Stimulated activated CD4-positive, alpha-beta T cell treated with anti-CD3 and anti-CD28 coated beads, Interleukin-4, amount 100 ng/mL, for 24 hours (primary cell): ENCODE measurements around the gene VEGFD.
"Not testable (repeated sequence)": the region's sequence is repeated elsewhere in the genome, so short reads cannot be mapped to it uniquely, and the experiment has no call there.

Experiments
- DNase-seq: peaks from one replicate; pipeline ENCODE4 v3.0.0-alpha.2; 2020

The VEGFD gene

DNA sequence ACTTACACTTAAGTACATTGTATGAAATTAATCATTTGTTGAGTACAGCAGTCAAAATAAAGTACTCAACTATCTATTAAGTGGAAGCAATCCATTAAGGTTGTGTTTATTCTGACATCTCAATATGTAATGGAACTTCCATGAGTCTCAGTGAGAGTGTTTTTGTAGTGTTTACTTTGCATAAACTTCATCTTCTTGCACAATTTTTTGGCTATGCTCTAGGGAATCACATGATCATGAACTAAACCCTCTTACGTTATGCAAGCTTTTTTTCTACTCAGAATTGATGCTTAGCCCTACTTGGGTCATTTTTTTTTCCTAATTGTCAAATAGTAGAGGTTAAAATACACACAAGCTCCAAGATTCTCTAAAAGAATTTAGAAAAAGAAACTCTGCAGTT lies 27.8 kb downstream of the VEGFD start:
- no peak for DNase-seq

- no peak for DNase-seq
These were observed 33.8 kb downstream of the VEGFD start for GRCh38 chrX:15350329-15350996.

GRCh38 chrX:15349046-15349445 lies 35.2 kb downstream of the VEGFD start:
- peak; percentile 6 for DNase-seq

- DNase-seq: no peak
These were observed 38.2 kb downstream of the VEGFD start for GRCh38 chrX:15345976-15346375.

- no peak for DNase-seq
These were observed 40.1 kb downstream of the VEGFD start for GRCh38 chrX:15344106-15344505.

- DNase-seq: no peak
These were observed 41.1 kb downstream of the VEGFD start for GRCh38 chrX:15343075-15343476.

DNA sequence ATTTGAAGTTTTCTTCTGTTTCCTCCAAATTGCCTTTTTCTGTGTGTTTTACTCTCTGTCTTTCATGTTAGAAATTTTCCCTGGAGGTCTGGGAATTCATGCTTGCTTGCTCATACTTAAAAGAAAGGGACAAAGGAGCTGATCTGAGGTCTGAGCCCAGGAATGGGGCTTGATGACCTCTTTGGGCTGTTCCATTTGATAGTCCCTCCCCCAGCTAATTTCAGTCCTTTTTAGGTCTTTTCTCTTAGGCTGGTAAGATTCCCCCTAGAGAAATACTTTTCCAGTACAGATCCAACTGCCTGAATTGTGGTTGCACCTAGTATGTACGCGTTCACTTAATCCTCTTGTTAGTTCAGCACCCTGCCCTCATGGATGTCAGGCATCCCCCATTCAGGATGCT lies 43.3 kb downstream of the VEGFD start:
- DNase-seq: no peak

GRCh38 chrX:15336023-15336413 lies 48.2 kb downstream of the VEGFD start:
- peak; percentile 34 for DNase-seq

GRCh38 chrX:15335135-15336022 lies 48.8 kb downstream of the VEGFD start, which contains the start of gene PIGA:
Gene PIGA, minus strand, starts transcription at chrX:15335523. Its CDS starts 3,593 bp downstream, at chrX:15331930.
- DNase-seq: peak; percentile 90

- peak; percentile 3 for DNase-seq
These were observed 49.7 kb downstream of the VEGFD start for GRCh38 chrX:15334561-15334960.

DNA sequence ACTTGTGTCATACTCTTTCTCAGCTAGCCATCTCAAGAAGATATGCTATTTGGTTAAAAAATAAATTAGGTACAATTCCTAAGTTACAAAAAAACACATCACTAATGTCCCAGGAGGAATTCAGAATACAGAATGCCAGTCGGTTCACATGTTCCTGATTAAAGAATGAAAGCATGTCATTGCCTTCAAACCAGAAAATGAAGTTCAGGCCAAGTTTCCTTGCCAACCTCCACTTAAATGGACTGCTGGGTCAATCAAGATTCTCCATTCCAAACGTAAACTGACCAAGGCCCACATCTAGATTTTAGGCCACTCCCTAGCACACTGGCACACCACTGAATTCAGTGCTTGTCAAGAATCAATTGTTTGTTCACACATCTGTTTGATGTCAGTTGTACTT lies 55.4 kb downstream of the VEGFD start:
- DNase-seq: no peak

GRCh38 chrX:15328131-15328530 lies 56.1 kb downstream of the VEGFD start:
- no peak for DNase-seq

DNA sequence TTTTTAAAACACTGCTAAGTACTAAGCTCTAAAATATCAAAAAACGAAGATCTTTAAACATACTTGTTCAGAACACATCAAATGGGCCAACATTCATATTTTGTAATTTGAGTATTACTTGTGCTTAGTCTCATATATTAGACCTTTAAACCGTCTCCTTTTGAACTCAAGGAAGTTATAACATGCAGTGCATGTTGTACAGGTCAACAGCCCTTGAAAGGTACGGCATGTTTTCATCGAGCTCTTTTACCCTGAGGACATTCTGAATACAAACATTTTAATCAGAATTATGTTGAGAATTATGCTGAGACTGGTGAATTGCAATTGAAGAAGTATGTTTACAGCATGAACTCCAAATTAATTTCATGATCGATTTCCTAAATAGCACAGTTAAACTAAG lies 61.7 kb downstream of the VEGFD start:
- DNase-seq: no peak

DNA sequence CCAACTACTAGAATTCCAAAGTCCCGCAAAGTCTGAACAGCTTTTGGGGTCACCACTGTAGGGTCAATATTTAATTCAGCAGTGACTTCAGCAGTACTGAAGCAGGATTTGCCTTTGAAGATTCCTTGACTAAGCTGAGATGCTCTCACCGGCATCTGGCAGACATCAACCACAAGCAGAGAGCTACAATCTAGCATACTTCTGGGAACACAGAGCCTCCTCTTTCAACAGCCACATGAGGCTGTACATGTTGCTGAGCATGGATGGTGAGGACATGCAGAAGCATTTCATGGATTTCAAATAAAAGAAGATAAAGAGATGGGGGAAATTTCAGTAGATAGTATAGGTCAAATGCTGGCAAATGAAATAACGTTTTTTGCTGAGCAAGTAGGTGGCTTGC lies 62.1 kb downstream of the VEGFD start:
- DNase-seq: no peak

DNA sequence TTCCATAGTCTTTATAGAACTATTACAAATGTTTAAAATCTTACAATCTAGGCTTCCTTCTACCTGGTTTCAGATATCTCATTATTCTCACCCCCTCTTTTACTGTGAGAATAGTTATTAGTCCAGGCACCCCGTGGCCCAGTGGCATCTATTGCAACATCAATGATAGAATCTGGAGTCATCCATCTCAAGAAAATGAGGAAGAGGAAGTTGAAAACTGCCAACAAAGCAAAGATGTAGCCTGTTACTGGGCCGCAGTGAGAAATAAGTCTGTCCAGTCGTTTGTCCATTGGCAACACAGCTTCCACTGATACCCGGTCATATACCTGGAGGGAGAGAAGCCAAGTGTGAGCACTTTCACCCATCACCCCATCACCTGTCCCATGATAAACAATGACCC lies 62.8 kb downstream of the VEGFD start:
- DNase-seq: no peak

- no peak for DNase-seq
These were observed 63.9 kb downstream of the VEGFD start for GRCh38 chrX:15320297-15320696.

DNA sequence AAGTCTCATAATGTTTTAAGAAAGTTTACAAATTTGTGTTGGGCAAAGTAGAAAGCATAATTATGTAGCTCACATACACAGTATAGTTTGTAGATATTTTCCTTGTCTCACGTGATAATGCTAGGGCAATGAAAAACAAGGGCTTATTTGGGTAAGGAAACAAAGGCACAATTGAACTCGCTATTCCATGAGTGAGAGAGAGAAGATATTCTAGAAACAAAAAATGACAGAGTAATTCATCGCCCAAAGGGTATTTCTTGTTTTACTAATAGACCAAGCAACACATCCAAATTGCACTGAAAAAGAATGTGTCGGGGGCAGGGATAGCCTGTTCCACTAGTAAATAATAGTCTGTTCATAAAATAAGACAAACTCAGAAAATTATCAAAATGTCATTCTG lies 65.1 kb downstream of the VEGFD start:
- no peak for DNase-seq

GRCh38 chrX:15315509-15315908 lies 68.7 kb downstream of the VEGFD start, which contains the start of gene ASB11:
Gene ASB11, minus strand, starts transcription at chrX:15315640. Its CDS starts 35 bp downstream, at chrX:15315605.
- DNase-seq: no peak

DNA sequence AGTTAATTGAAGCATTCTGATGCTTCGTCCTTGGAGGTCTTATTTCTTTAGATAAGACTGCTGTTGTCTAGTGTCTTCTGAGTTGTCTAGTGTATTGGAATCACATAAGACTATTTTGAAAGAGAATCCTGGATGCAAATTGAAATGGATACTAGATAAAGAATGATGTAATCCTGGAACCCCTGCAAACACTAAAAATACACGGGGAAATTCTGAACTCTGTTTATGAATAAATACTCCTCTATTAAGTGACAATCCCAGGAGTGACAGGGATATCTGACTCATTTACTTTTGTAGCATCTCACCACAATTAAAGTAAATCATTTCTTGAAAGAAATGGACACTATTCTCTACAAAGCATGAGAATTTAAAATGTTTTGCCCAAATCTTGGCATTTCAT lies 69.7 kb downstream of the VEGFD start:
- no peak for DNase-seq

DNA sequence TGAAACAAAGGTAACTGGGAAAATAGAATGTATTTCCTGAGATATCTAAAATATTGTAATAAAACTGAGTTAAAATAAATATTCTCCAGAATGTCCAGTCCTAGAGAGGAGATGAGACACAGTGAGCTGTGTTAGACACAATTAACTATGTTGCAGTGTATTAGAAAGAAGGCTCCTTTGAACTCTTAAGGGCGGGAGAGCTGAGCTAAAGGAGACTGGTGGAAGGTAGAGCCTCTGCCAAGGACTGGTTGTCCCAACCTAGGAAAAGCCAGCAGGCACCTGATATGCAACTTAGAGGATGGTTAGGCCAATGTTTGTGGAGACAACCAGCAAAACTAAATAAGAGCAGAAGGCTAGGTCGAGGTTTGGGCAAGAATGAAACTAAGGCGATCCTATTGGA lies 73.1 kb downstream of the VEGFD start:
- no peak for DNase-seq

GRCh38 chrX:15310117-15310516 lies 74.1 kb downstream of the VEGFD start:
- DNase-seq: no peak

- not testable (repeated sequence) for DNase-seq
These were observed 78.3 kb downstream of the VEGFD start for GRCh38 chrX:15305899-15306298.

- DNase-seq: peak; percentile 3
These were observed 82.3 kb downstream of the VEGFD start for GRCh38 chrX:15301924-15302323.
